PC-3 (cell line): ENCODE data around the gene GATAD2A. TPM values are rescaled to one million over a fixed set of nuclear protein-coding genes. Genes with fewer than 3 reads are reported as not detected.

ENCODE experiments used
- ATAC-seq: fragments of 200-7000 bp; cut with Tn5 transposase; 2 replicates; pipeline ENCODE4 v1.9.1; 2020; ENCODE audit warnings: mild to moderate bottlenecking, moderate library complexity
- BruUV-seq: library from RNA; stranded (reverse); fragments of 400-500 nt; replicated peaks from 2 replicates; lab custom pipeline; 2021; lab: Mats Ljungman, UMichigan
- CTCF ChIA-PET: fragments of 300-600 bp; sonication (Branson Sonifier 250); formaldehyde crosslinking; loops from one replicate; lab custom pipeline; 2022; ENCODE audit warnings: antibody characterized with exemption; lab: Charles Lee
- POLR2A ChIA-PET: fragments of 300-600 bp; sonication (Branson Sonifier 250); formaldehyde crosslinking; loops from one replicate; lab custom pipeline; 2022; ENCODE audit warnings: antibody characterized with exemption; ENCODE audit not compliant: unreplicated experiment; lab: Charles Lee
- DNase-seq: peaks from one replicate; pipeline ENCODE4 v3.0.0-alpha.2; 2015
- H2AFZ ChIP-seq: fragments of 300-600 bp; sonication (generic); 2 replicates; pipeline ENCODE4 v1.6.0; 2016; ENCODE audit warnings: antibody characterized with exemption, low read length
- H3F3A ChIP-seq: fragments of 300-600 bp; sonication (generic); one replicate; pipeline ENCODE4 v1.6.0; 2017; ENCODE audit warnings: antibody characterized with exemption, low read length, control low read depth, mild to moderate bottlenecking; ENCODE audit not compliant: unreplicated experiment
- H3K27ac ChIP-seq: fragments of 300-600 bp; sonication (generic); 2 replicates; pipeline ENCODE4 v1.5.1; 2016; ENCODE audit warnings: mild to moderate bottlenecking, low read length
- H3K27me3 ChIP-seq: fragments of 300-600 bp; sonication (generic); 2 replicates; pipeline ENCODE4 v1.6.1; 2016; ENCODE audit warnings: low read length, mixed read lengths
- H3K36me3 ChIP-seq: fragments of 300-600 bp; sonication (generic); 2 replicates; pipeline ENCODE4 v1.6.1; 2016; ENCODE audit warnings: low read depth, mixed run types, low read length, mixed read lengths
- H3K4me1 ChIP-seq: fragments of 300-600 bp; sonication (generic); 2 replicates; pipeline ENCODE4 v1.5.1; 2016; ENCODE audit warnings: low read length; ENCODE audit not compliant: insufficient read depth
- H3K4me2 ChIP-seq: fragments of 300-600 bp; sonication (generic); 2 replicates; pipeline ENCODE4 v1.6.0; 2016; ENCODE audit warnings: low read length
- H3K4me3 ChIP-seq: fragments of 300-600 bp; sonication (generic); 2 replicates; pipeline ENCODE4 v1.5.1; 2016; ENCODE audit warnings: mild to moderate bottlenecking, low read length, mixed read lengths
- H3K79me2 ChIP-seq: fragments of 300-600 bp; sonication (generic); 2 replicates; pipeline ENCODE4 v1.6.1; 2017; ENCODE audit warnings: low read length, mixed read lengths
- H3K9ac ChIP-seq: fragments of 300-600 bp; sonication (generic); 2 replicates; pipeline ENCODE4 v1.6.0; 2016; ENCODE audit warnings: mild to moderate bottlenecking, low read length
- H3K9me2 ChIP-seq: fragments of 300-600 bp; sonication (generic); replicated peaks from 2 replicates; pipeline ENCODE4 v1.6.1; 2016; ENCODE audit warnings: mixed run types, low read length, mixed read lengths
- H3K9me3 ChIP-seq: fragments of 300-600 bp; sonication (generic); 2 replicates; pipeline ENCODE4 v1.6.1; 2016; ENCODE audit warnings: low read length, mixed read lengths
- H4K20me1 ChIP-seq: fragments of 300-600 bp; sonication (generic); 2 replicates; pipeline ENCODE4 v1.6.1; 2016; ENCODE audit warnings: low read length, mixed read lengths
- EZH2 ChIP-seq: fragments of 300-600 bp; sonication (generic); IDR thresholded peaks from one replicate; pipeline ENCODE4 v1.6.1; 2017; ENCODE audit warnings: antibody characterized with exemption, mild to moderate bottlenecking, low read length; ENCODE audit not compliant: unreplicated experiment
- EZH2phosphoT487 ChIP-seq: fragments of 300-600 bp; sonication (generic); IDR thresholded peaks from 2 replicates; pipeline ENCODE4 v1.6.1; 2018; ENCODE audit warnings: mild to moderate bottlenecking, antibody characterized with exemption, low read length, borderline replicate concordance
- intact Hi-C: fragments of 100-400 bp; cut with micrococcal nuclease; formaldehyde crosslinking; loops from 2 replicates; pipeline ENCODE4 v1.9.0; 2023
- total RNA-seq: library from RNA; depleted of rRNA; stranded (reverse); fragments of >200 nt; gene quantifications from 2 replicates; pipeline ENCODE4 v1.2.3, GENCODE V29; 2014
- TF ChIP-seq, protein P1 (sequence below): fragments of 300-600 bp; sonication (generic); conservative IDR thresholded peaks from 2 replicates; pipeline ENCODE4 v1.5.1; 2017; ENCODE audit warnings: antibody characterized with exemption, low read depth, mild to moderate bottlenecking, low read length

The GATAD2A gene
- total RNA-seq, 1 experiment from 2014 or later: 104 TPM

DNA sequence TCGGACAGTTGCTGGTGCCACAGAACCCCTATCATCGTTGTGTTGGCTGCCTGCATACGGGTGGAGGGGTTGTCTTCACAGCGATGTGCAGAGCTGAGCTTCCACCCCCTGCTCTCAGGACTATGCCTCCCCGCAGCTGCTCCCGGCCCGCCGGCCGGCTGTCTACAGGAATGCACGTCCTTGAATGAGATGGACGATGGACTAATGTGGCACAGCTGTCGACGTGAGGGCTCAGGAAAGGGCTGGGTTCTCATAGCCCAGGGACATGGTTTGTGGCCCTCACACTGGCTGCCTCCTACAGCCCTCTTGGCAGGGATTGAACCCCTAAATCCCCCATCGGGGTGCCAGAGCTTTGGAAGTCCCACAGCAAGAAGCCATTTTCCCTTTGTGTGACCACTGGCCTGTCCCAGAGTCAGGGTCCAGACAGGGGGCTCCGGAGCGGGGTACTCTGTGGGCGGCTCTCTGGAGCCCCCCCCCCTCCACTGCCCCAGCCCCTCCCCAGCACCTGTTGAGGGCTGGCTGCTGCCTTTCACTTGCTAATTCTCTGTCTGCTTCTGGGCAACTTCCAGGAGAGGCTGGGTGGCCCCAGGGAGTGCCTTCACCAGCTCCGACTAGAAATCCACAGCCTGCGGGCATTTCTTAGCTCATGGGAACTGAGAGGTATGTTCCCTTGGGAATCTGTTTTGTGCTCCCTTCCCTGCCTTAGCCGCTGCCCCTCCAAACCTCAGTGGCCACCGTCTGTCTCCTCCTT lies 69.7 kb downstream of the GATAD2A start:
- intact Hi-C loops: loop anchor here (5.0 kb wide), 1 partner anchor 113 kb away; no protein-coding TSS in a partner anchor
- H4K20me1 ChIP-seq: peaks cover 3% of the 10 kb centered on the region; the same call in 1 of the 2 replicates
- H3K4me2 ChIP-seq: no peak overlapping the region
- H3K79me2 ChIP-seq: peaks cover 94% of the 10 kb centered on the region
- TF ChIP-seq EZH2: no peak
- no peak for TF ChIP-seq EZH2phosphoT487
- TF ChIP-seq, protein P1, sequence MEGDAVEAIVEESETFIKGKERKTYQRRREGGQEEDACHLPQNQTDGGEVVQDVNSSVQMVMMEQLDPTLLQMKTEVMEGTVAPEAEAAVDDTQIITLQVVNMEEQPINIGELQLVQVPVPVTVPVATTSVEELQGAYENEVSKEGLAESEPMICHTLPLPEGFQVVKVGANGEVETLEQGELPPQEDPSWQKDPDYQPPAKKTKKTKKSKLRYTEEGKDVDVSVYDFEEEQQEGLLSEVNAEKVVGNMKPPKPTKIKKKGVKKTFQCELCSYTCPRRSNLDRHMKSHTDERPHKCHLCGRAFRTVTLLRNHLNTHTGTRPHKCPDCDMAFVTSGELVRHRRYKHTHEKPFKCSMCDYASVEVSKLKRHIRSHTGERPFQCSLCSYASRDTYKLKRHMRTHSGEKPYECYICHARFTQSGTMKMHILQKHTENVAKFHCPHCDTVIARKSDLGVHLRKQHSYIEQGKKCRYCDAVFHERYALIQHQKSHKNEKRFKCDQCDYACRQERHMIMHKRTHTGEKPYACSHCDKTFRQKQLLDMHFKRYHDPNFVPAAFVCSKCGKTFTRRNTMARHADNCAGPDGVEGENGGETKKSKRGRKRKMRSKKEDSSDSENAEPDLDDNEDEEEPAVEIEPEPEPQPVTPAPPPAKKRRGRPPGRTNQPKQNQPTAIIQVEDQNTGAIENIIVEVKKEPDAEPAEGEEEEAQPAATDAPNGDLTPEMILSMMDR: no peak
- BruUV-seq: no TSS peak
- ChIA-PET POLR2A (no interaction called here), CTCF (interaction anchor here (0.5 to 1.0 kb wide), 2 partner anchors 72 to 102 kb away, joined by 3 read pairs; no protein-coding TSS in a partner anchor)
- H3K4me3 ChIP-seq: no peak overlapping the region
- H3K27ac ChIP-seq: peak overlapping the region; percentile 43; the same call in 1 of the 2 replicates
- ATAC-seq (no peak), DNase-seq (no peak)
- H3K36me3 ChIP-seq: peaks cover 12% of the 10 kb centered on the region
- no peaks in the 10 kb centered on the region for H3K27me3 ChIP-seq
- peaks cover 21% of the 10 kb centered on the region for H3K4me1 ChIP-seq
- no peaks in the 10 kb centered on the region for H3K9me3 ChIP-seq
- no peak overlapping the region for H2AFZ ChIP-seq
- no peaks in the 10 kb centered on the region for H3K9me2 ChIP-seq
- H3K9ac ChIP-seq: no peak overlapping the region
- H3F3A ChIP-seq: no peaks in the 10 kb centered on the region

DNA sequence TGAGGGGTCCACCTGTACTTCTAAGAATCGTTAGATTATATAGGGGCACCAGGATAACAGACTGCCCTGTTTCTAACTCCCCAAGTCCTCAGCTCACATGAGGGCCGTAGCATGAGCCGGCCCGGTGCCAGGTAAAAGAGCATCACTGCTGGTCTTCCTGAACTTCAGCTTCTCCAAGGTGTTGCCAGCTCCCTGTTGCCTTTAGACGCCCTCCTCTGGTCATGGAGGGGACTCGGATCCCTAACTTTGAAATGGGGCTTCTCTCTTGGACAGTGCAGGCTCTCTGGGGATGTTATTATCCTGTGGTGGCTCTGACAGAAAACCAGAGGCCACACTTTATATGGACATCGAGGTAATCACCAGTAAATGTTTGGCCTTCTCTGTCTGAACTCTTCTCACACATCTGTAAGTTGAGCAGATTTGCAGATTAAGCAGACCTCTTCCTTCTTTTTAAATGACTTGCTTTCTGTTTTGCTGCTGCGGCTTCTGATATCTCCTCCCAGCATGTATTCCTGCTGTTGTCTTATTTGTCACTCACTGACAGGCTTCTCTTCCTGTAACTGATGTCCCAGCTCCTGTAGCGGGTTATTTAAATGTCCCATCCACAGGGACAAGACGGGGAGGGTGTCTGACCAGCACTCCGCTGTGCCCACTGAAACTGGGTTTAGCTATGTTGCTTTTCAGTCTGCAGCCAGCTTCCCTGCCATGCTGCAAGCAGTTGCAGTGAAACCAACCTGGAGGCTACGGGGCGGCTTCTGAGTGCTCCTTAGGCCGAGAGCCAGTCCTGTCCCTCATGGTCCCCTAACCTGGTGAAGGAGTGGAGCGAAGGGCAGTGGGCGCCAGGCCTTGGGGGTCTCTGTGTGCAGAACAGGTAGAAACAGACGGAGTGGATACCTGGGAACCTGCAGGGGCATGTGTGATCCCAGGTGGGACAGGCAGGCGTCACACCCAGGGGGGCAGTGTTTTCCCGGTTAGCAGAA lies 70.7 kb downstream of the GATAD2A start:
- Histone ChIP-seq H3K4me3 (no peak overlapping the region), H3F3A (no peaks in the 10 kb centered on the region), H4K20me1 (peaks cover 3% of the 10 kb centered on the region; the same call in 1 of the 2 replicates), H2AFZ (no peak overlapping the region), H3K9ac (no peak overlapping the region), H3K4me2 (no peak overlapping the region), H3K79me2 (peaks cover 91% of the 10 kb centered on the region), H3K27me3 (no peaks in the 10 kb centered on the region), H3K9me3 (no peaks in the 10 kb centered on the region), H3K4me1 (peaks cover 21% of the 10 kb centered on the region), H3K9me2 (no peaks in the 10 kb centered on the region), H3K27ac (no peak overlapping the region), H3K36me3 (peaks cover 18% of the 10 kb centered on the region)
- DNase-seq (peak; percentile 36), ATAC-seq (peak; percentile 23; the same call in 1 of the 2 replicates)
- no TSS peak for BruUV-seq
- TF ChIP-seq, protein P1: peak; percentile 59
- TF ChIP-seq EZH2: no peak
- intact Hi-C loops: loop anchor here (5.0 kb wide), 1 partner anchor 114 kb away; no protein-coding TSS in a partner anchor
- ChIA-PET POLR2A (no interaction called here), CTCF (interaction anchor here (0.5 to 1.0 kb wide), 2 partner anchors 73 to 103 kb away, joined by 3 read pairs; no protein-coding TSS in a partner anchor)
